Ascending aorta (tissue), 2 donors: ENCODE measurements around the gene STK33. TPM values are rescaled to one million over a fixed set of nuclear protein-coding genes. Genes with fewer than 3 reads are reported as not detected.

Source experiments
- DNase-seq, 2 donors: peaks; one replicate each; pipeline ENCODE4 v3.0.0-alpha.2; 2019; ENCODE audit warnings: low spot score in 2 of 2
- H3K27ac ChIP-seq, 2 donors: fragments of 200-600 bp; sonication (generic); one replicate each; pipeline ENCODE4 v1.5.1; 2016 to 2017; ENCODE audit warnings: mild to moderate bottlenecking in 1 of 2
- H3K27me3 ChIP-seq: fragments of 200-600 bp; sonication (generic); one replicate; pipeline ENCODE4 v1.5.1; 2017
- H3K36me3 ChIP-seq, 2 donors: fragments of 200-600 bp; sonication (generic); one replicate each; pipeline ENCODE4 v1.5.1; 2016
- H3K4me1 ChIP-seq, 2 donors: fragments of 200-600 bp; sonication (generic); one replicate each; pipeline ENCODE4 v1.5.1; 2016 to 2017; ENCODE audit warnings: mild to moderate bottlenecking in 1 of 2
- H3K4me3 ChIP-seq, 2 donors: fragments of 200-600 bp; sonication (generic); one replicate each; pipeline ENCODE4 v1.5.1; 2016 to 2017; ENCODE audit warnings: mild to moderate bottlenecking in 1 of 2
- H3K9me3 ChIP-seq, 2 donors: fragments of 200-600 bp; sonication (generic); one replicate each; pipeline ENCODE4 v1.5.1; 2016
- CTCF ChIP-seq, 3 experiments: fragments of 200-600 bp in 2 of 3; fragments of 450-650 bp in 1 of 3; sonication (generic) in 2 of 3; IDR thresholded peaks; one replicate each; pipeline ENCODE4 v1.5.1; 2016 to 2019; ENCODE audit warnings: antibody characterized with exemption in 3 of 3, mild to moderate bottlenecking in 1 of 3, moderate library complexity in 1 of 3
- intact Hi-C: fragments of 100-400 bp; cut with DNase I; formaldehyde crosslinking; loops from one replicate; pipeline ENCODE4 v1.15.1; 2023
- total RNA-seq: library from RNA; depleted of rRNA; stranded (reverse); fragments of >200 nt; gene quantifications from one replicate; pipeline ENCODE4 v1.1.0, GENCODE V29; 2016

STK33 gene
- total RNA-seq, 1 donor from 2014 or later, result not detected

GRCh38 chr11:8357505-8357888 lies 236.5 kb downstream of the STK33 start:
- Histone ChIP-seq H3K4me3 (no peak overlapping the region), H3K27me3 (no peaks in the 10 kb centered on the region), H3K36me3 (no peaks in the 10 kb centered on the region), H3K27ac (no peak overlapping the region), H3K4me1 (no peaks in the 10 kb centered on the region), H3K9me3 (no peaks in the 10 kb centered on the region)
- no peak for TF ChIP-seq CTCF (IDR thresholded peaks at IDR 0.05)
- DNase-seq, result no peak
- intact Hi-C loops, result no loop called here

GRCh38 chr11:8356721-8357504 lies 237.1 kb downstream of the STK33 start:
- Histone ChIP-seq H3K27me3 (no peaks in the 10 kb centered on the region), H3K9me3 (no peaks in the 10 kb centered on the region), H3K36me3 (no peaks in the 10 kb centered on the region), H3K4me1 (no peaks in the 10 kb centered on the region), H3K27ac (no peak overlapping the region), H3K4me3 (no peak overlapping the region)
- intact Hi-C loops, result no loop called here
- DNase-seq, result no peak
- TF ChIP-seq CTCF (IDR thresholded peaks at IDR 0.05), result no peak

- no peak for DNase-seq
- intact Hi-C loops, result no loop called here
- Histone ChIP-seq H3K27me3 (no peaks in the 10 kb centered on the region), H3K9me3 (no peaks in the 10 kb centered on the region), H3K4me3 (no peak overlapping the region), H3K4me1 (no peaks in the 10 kb centered on the region), H3K27ac (no peak overlapping the region), H3K36me3 (no peaks in the 10 kb centered on the region)
- no peak for TF ChIP-seq CTCF (IDR thresholded peaks at IDR 0.05)
These were observed 237.8 kb downstream of the STK33 start for GRCh38 chr11:8356216-8356615.

- Histone ChIP-seq H3K9me3 (no peaks in the 10 kb centered on the region), H3K4me1 (no peaks in the 10 kb centered on the region), H3K4me3 (no peak overlapping the region), H3K36me3 (no peaks in the 10 kb centered on the region), H3K27me3 (no peaks in the 10 kb centered on the region), H3K27ac (no peak overlapping the region)
- no peak for DNase-seq
- intact Hi-C loops, result no loop called here
- TF ChIP-seq CTCF (IDR thresholded peaks at IDR 0.05), result no peak
These were observed 238.6 kb downstream of the STK33 start for GRCh38 chr11:8355416-8355742.

- intact Hi-C loops, result no loop called here
- Histone ChIP-seq H3K27ac (no peak overlapping the region), H3K27me3 (no peaks in the 10 kb centered on the region), H3K4me1 (no peaks in the 10 kb centered on the region), H3K4me3 (no peak overlapping the region), H3K36me3 (no peaks in the 10 kb centered on the region), H3K9me3 (no peaks in the 10 kb centered on the region)
- DNase-seq, result no peak
- TF ChIP-seq CTCF (IDR thresholded peaks at IDR 0.05), result no peak
These were observed 239.2 kb downstream of the STK33 start for GRCh38 chr11:8354622-8355415.
